Upper lobe of right lung (tissue), 1 donor: ENCODE results near the gene C17orf113. TPM values are rescaled to one million over a fixed set of nuclear protein-coding genes. Genes with fewer than 3 reads are reported as not detected.

Experiments used
- ATAC-seq: fragments of 200-7000 bp; cut with Tn5 transposase; one replicate; pipeline ENCODE4 v1.9.1; 2020; ENCODE audit warnings: mild to moderate bottlenecking, moderate library complexity
- DNase-seq: peaks from one replicate; pipeline ENCODE4 v3.0.0-alpha.2; 2020
- H3K27ac ChIP-seq: fragments of 200-600 bp; one replicate; pipeline ENCODE4 v1.8.0; 2022
- H3K27me3 ChIP-seq: fragments of 200-600 bp; one replicate; pipeline ENCODE4 v1.8.0; 2022; ENCODE audit warnings: mild to moderate bottlenecking
- H3K36me3 ChIP-seq: fragments of 200-600 bp; one replicate; pipeline ENCODE4 v1.8.0; 2022
- H3K4me1 ChIP-seq: fragments of 200-600 bp; one replicate; pipeline ENCODE4 v1.8.0; 2022
- H3K4me3 ChIP-seq: fragments of 200-600 bp; one replicate; pipeline ENCODE4 v1.8.0; 2022; ENCODE audit warnings: mild to moderate bottlenecking
- H3K9me3 ChIP-seq: fragments of 200-600 bp; one replicate; pipeline ENCODE4 v1.8.0; 2022
- intact Hi-C: fragments of 100-400 bp; cut with DNase I; formaldehyde crosslinking; loops from one replicate; pipeline ENCODE4 v1.11.0; 2022
- total RNA-seq: library from RNA; stranded (reverse); fragmentation: NEBNext Ultra II Directional; extraction: Animal tissue kit (Norgen Biotek cat#: 25700); gene quantifications from one replicate; pipeline ENCODE4 v1.2.1, GENCODE V29; 2021
- TF ChIP-seq, protein P1 (sequence below): fragments of 200-600 bp; IDR thresholded peaks from one replicate; pipeline ENCODE4 v1.8.0; 2022; ENCODE audit warnings: antibody characterized with exemption
- donor health status: DM: no; HTN: yes; CAD: no; lungs with severe emphysema.

Gene C17orf113
- total RNA-seq, 1 donor from 2014 or later = 0.72 TPM

DNA sequence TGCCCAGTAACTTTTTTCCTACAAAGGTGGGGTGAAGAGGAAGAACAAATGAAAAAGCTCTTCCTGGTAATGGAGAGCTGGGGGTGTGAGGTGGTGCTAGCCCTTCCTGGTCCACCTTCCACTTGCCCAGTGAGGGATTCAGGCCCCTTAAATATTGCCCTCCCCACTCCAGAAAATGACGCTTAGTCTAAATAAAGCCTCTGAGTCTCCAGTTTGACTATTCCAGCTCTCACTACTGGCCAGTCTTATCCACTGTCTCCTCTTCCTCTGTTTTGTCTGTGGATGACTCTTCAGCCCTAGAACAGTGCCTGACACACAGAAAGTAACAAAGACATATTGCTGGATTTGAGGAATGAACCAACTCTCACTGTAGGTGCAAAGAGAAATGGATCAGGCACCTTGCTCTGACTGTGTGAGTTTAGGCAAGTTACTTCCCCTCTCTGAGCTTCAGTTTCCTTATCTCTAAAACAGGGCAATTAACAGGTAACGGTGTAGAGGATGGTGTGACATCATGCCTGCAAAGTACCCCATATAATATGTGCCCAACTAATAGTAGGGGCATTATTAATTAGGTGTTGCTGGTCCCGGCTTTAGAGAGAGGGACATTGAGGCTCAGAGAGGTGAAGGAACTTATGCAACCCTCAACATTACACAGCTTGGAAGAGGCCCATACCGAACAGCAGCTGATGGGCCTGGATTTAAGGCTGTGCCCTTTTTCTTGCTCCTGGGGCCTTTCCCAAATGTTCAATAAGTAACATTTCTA lies 26.6 kb upstream of the C17orf113 start:
- no peak overlapping the region for H3K27ac ChIP-seq
- ATAC-seq = no peak
- H3K4me1 ChIP-seq = peaks cover 3% of the 10 kb centered on the region
- H3K9me3 ChIP-seq = no peaks in the 10 kb centered on the region
- DNase-seq = no peak
- H3K4me3 ChIP-seq = no peak overlapping the region
- H3K27me3 ChIP-seq = peaks cover 17% of the 10 kb centered on the region
- no peaks in the 10 kb centered on the region for H3K36me3 ChIP-seq
- TF ChIP-seq, protein P1, sequence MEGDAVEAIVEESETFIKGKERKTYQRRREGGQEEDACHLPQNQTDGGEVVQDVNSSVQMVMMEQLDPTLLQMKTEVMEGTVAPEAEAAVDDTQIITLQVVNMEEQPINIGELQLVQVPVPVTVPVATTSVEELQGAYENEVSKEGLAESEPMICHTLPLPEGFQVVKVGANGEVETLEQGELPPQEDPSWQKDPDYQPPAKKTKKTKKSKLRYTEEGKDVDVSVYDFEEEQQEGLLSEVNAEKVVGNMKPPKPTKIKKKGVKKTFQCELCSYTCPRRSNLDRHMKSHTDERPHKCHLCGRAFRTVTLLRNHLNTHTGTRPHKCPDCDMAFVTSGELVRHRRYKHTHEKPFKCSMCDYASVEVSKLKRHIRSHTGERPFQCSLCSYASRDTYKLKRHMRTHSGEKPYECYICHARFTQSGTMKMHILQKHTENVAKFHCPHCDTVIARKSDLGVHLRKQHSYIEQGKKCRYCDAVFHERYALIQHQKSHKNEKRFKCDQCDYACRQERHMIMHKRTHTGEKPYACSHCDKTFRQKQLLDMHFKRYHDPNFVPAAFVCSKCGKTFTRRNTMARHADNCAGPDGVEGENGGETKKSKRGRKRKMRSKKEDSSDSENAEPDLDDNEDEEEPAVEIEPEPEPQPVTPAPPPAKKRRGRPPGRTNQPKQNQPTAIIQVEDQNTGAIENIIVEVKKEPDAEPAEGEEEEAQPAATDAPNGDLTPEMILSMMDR = no peak
- intact Hi-C loops = no loop called here

DNA sequence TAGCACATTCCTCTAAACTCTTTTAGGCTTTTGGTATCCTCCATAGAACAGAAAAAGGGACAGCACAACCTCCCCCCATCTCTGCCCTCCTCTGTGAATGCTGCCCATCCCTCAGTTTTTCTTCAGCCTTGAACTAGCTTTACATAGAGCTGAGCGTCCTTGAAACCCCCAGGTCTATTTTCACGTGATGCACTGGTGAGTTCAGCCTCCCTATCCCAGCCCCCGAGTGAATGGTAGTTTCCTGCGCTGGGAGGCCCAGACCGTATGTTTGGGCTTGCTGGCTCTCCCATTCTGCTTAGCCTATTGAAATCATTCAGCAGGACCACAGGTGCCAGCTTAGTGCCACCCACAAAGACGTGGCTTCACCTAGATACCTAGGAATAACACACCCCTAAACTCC lies 25.4 kb upstream of the C17orf113 start:
- intact Hi-C loops = no loop called here
- ATAC-seq = no peak
- Histone ChIP-seq H3K27ac (no peak overlapping the region), H3K4me3 (no peak overlapping the region), H3K4me1 (peaks cover 5% of the 10 kb centered on the region), H3K9me3 (no peaks in the 10 kb centered on the region), H3K27me3 (peaks cover 29% of the 10 kb centered on the region), H3K36me3 (no peaks in the 10 kb centered on the region)
- no peak for DNase-seq
- TF ChIP-seq, protein P1 = no peak

DNA sequence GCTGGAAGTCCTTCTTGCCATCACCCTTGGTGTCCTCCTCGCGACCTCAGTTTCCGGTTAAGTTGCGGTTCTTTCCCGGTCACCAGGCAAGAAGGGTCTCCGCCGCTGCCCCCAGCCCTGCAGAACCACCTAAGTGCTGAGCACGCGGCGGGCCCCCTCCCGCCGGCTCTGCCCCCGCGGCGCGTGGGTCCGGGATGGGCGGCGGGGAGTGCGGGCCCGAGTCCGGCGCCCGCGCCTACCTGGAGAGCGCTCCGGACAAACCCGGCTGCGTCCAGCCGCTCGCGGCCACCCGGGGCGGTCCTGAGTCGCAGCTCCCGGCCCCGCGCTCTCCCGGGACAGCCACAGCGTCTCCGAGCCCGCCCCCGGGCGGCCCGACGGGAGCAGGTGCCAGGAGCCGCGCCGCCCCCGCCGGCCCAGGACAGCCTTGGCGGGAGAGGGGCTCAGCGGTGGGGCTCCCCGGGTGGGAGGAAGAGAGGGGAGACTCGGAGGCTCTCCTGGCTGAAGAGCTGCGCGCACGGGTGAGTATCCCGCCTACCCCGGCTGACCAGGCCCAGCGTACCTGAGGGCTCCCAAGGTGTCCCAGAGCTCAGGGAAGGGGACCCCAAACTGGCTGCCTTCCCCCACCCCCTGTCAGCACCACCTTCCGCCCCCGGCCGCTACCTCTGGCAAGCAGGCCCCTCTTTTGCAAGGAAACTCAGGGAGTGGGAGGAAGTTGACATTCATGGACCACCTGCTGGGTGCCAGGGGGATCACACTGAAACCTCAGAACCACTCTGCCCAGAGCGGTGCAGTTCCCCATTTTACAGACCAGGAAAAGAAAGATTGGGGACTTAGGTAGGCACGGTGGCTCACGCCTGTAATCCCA lies 22.2 kb upstream of the C17orf113 start:
- no peaks in the 10 kb centered on the region for H3K36me3 ChIP-seq
- H3K27me3 ChIP-seq = peaks cover 36% of the 10 kb centered on the region
- H3K4me1 ChIP-seq = peaks cover 5% of the 10 kb centered on the region
- no peaks in the 10 kb centered on the region for H3K9me3 ChIP-seq
- ATAC-seq (peak; percentile 68), DNase-seq (peak; percentile 71)
- TF ChIP-seq, protein P1 = peak; percentile 9
- intact Hi-C loops = no loop called here
- no peak overlapping the region for H3K27ac ChIP-seq
- H3K4me3 ChIP-seq = peak overlapping the region; percentile 33

DNA sequence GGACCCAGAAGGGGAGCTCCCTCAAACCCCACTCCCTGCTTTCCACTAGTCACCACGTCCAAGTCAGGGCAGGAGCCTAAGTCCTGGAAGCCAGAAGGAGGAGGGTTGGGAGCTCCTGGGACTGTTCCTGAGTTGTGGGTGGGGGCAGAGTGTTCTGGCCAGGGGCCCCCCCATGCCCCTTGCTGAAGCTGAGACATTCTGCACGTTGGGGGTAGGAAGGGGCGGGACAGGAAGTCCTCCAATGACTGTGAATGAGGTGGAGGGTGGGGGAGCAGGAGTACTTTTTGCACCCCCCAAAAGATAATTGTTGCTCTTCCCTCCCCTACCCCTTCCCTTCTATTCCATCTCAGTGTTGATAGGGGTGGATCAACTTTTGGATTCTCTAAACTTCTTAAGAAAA lies 21.4 kb upstream of the C17orf113 start:
- Histone ChIP-seq H3K9me3 (no peaks in the 10 kb centered on the region), H3K27ac (no peak overlapping the region), H3K4me1 (peaks cover 5% of the 10 kb centered on the region), H3K36me3 (no peaks in the 10 kb centered on the region), H3K4me3 (no peak overlapping the region), H3K27me3 (peaks cover 36% of the 10 kb centered on the region)
- no peak for ATAC-seq
- DNase-seq = no peak
- intact Hi-C loops = no loop called here
- TF ChIP-seq, protein P1 = no peak

DNA sequence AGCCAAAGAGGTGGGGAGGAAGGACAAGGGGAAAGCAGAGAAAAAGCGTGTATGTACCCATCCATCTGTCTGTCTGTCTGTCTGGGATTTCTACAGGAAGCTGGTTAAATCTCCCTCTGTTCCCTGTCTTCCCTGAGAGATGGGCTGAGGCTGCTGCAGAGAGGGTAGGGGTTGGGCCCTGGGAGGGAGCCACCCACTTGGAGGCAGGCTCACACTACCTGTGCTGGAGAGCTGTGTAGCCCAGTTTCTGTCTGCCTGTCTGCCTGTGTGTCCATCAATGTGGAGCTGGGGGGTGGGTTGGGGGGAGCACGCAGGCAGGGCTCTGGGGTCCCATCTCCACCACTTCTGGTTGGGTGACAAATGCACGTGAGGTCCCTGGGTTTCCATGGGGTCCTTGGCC lies 18.6 kb upstream of the C17orf113 start:
- Histone ChIP-seq H3K27ac (no peak overlapping the region), H3K9me3 (no peaks in the 10 kb centered on the region), H3K27me3 (peaks cover 36% of the 10 kb centered on the region), H3K4me3 (no peak overlapping the region), H3K4me1 (peaks cover 5% of the 10 kb centered on the region), H3K36me3 (no peaks in the 10 kb centered on the region)
- ATAC-seq (no peak), DNase-seq (no peak)
- intact Hi-C loops = no loop called here
- TF ChIP-seq, protein P1 = no peak
